Measurements from ENCODE around the gene TCF23.
"Not testable (repeated sequence)": the region's sequence is repeated elsewhere in the genome, so short reads cannot be mapped to it uniquely, and the experiment has no call there.

Gene TCF23

DNA sequence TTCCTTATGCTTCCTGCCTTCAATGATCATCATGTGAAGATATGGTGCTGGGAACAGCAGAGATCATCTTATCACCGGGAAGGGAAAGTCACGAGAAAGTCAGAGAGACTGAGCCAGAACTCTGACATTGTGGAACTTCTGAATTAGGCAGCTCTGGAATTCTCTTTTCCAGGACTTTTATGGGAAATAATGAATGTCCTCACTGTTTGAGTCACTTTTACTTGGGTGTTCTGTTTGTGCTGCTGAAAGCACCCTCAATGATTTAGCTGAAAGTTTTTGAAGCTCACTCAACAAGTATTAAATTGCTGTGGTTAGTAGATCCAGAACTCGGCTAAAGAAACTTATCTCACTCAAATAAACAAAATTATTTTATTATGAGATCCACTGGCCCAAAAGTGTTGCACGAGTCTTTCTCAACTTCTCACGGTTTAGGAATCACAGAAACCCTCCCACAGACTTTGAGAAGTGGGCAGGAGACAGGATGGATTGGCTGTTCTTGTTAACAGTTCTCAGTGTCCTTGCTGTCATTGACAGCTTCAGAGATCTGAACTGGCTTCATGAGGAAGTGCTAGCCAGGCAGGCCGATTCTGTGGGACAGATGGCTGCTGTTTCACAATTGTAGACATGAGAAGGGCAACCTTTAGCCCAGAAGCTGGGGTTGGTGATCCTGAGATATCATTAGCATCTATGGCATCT lies 36.7 kb downstream of the TCF23 start:
- in situ Hi-C loops (cut with HindIII; ENCODE audit: low pct_ligation_motif_present, low sequenced_read_pairs): no loop called here
- TF ChIP-seq, protein P1, sequence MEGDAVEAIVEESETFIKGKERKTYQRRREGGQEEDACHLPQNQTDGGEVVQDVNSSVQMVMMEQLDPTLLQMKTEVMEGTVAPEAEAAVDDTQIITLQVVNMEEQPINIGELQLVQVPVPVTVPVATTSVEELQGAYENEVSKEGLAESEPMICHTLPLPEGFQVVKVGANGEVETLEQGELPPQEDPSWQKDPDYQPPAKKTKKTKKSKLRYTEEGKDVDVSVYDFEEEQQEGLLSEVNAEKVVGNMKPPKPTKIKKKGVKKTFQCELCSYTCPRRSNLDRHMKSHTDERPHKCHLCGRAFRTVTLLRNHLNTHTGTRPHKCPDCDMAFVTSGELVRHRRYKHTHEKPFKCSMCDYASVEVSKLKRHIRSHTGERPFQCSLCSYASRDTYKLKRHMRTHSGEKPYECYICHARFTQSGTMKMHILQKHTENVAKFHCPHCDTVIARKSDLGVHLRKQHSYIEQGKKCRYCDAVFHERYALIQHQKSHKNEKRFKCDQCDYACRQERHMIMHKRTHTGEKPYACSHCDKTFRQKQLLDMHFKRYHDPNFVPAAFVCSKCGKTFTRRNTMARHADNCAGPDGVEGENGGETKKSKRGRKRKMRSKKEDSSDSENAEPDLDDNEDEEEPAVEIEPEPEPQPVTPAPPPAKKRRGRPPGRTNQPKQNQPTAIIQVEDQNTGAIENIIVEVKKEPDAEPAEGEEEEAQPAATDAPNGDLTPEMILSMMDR (IDR thresholded peaks at IDR 0.05; ENCODE audit: low read depth, low read length, missing control alignments): no peak
- no peaks in the 10 kb centered on the region for H3K36me3 ChIP-seq (replicated peaks)
- no peaks in the 10 kb centered on the region for H3K27me3 ChIP-seq (replicated peaks)
- DNase-seq: no peak
- H3K27ac ChIP-seq: no peak overlapping the region
- no peak overlapping the region for H3K4me3 ChIP-seq (ENCODE audit: low read depth, low read length)

DNA sequence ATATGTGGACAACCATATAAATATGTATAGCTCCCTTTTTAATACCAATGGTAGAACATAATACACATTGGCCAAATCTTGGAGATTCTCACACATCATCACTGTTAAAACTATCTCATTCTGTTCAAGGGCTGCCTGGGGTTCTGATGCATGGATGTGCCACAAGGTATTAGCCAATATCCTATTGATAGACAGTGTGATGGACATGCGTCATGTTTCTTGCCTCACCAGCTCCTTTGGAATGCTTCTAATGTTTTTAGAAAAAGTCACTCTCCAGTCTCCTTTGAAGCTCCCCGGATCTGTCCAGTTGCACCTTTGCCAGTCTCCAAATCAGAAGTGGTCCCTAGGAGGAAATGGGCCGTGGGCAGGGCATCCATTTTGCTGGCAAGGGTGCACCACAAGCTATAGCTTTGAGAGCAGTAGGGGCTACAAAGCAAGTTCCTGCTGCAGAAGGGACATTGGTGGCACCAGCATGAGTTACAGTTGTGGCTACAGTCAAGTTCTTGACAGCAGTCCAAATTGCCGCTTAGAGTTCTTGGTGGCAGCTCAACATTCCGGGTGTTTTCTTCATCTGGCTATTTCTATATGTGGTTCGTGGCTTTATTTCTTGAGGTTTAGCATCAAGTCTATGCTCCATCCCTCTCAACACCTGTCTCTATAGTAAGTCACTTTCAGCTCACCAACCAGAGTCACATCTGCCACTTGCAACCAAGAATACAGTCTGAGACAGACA lies 38.0 kb downstream of the TCF23 start:
- Histone ChIP-seq H3K36me3 (replicated peaks) (no peaks in the 10 kb centered on the region), H3K4me3 (ENCODE audit: low read depth, low read length) (no peak overlapping the region), H3K27ac (no peak overlapping the region), H3K27me3 (replicated peaks) (no peaks in the 10 kb centered on the region)
- in situ Hi-C loops (cut with HindIII; ENCODE audit: low pct_ligation_motif_present, low sequenced_read_pairs): no loop called here
- TF ChIP-seq, protein P1 (IDR thresholded peaks at IDR 0.05; ENCODE audit: low read depth, low read length, missing control alignments): no peak
- no peak for DNase-seq

DNA sequence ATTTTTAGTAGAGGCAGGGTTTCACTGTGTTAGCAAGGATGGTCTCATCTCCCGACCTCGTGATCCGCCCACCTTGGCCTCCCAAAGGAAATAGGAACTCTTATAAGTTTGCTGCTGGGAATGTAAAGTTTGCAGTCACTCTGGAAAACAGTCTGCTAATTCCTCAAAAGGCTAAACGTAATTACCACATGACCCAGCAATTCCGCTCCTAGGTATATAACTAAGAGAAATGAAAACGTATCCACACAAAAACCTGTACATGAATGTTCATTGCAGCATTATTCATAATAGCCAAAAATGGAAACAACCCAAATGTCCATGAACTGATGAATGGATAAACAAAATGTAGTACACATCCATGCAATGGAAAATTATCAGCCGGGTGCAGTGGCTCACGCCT lies 41.2 kb downstream of the TCF23 start:
- no peak for DNase-seq
- in situ Hi-C loops (cut with HindIII; ENCODE audit: low pct_ligation_motif_present, low sequenced_read_pairs): no loop called here

DNA sequence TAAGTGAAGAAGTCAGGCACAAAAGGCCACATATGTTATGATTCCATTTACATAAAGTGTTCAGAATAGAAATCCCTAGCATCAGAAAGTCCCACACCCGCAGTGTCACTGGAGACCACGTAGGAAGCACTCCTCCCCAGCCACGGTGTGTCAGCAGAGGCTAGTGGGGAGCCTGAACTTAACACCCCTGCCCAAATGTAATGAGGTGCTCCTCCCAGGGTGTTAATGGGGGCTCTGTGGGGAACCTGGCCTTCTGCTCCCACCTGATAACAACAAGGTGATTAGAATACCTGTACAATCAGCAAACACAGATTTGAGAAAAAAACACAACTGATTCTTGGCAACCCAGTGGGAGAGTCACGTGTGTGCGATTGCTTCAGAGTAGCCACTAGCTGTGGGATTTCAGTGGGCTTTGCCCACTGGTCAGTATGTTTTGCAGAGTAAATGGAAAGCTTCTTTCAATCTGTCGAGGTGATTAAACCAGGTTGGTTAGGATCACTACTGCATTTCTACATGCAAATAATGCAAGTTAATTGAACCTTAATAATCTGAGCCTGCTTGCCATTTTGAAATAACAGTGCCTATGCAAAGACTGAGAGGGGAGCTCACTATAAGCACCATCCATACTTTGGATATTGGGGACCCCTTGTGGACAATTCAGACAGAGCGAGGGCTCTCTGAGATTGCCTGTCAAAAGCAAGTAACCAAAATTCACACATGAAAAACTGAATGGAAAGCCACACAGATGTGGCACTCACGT lies 42.4 kb downstream of the TCF23 start:
- Histone ChIP-seq H3K27me3 (replicated peaks) (no peaks in the 10 kb centered on the region), H3K36me3 (replicated peaks) (no peaks in the 10 kb centered on the region), H3K27ac (no peak overlapping the region), H3K4me3 (ENCODE audit: low read depth, low read length) (no peak overlapping the region)
- TF ChIP-seq, protein P1 (IDR thresholded peaks at IDR 0.05; ENCODE audit: low read depth, low read length, missing control alignments): peak; percentile 83
- in situ Hi-C loops (cut with HindIII; ENCODE audit: low pct_ligation_motif_present, low sequenced_read_pairs): no loop called here
- peak; percentile 76 for DNase-seq

More for the DNA sequence above, 41.2 kb downstream of the TCF23 start:
- no peak overlapping the region for H3K4me3 ChIP-seq (ENCODE audit: low read depth, low read length)
- no peak overlapping the region for H3K27ac ChIP-seq
- TF ChIP-seq, protein P1 (IDR thresholded peaks at IDR 0.05; ENCODE audit: low read depth, low read length, missing control alignments): no peak
- no peaks in the 10 kb centered on the region for H3K36me3 ChIP-seq (replicated peaks)
- H3K27me3 ChIP-seq (replicated peaks): no peaks in the 10 kb centered on the region

DNA sequence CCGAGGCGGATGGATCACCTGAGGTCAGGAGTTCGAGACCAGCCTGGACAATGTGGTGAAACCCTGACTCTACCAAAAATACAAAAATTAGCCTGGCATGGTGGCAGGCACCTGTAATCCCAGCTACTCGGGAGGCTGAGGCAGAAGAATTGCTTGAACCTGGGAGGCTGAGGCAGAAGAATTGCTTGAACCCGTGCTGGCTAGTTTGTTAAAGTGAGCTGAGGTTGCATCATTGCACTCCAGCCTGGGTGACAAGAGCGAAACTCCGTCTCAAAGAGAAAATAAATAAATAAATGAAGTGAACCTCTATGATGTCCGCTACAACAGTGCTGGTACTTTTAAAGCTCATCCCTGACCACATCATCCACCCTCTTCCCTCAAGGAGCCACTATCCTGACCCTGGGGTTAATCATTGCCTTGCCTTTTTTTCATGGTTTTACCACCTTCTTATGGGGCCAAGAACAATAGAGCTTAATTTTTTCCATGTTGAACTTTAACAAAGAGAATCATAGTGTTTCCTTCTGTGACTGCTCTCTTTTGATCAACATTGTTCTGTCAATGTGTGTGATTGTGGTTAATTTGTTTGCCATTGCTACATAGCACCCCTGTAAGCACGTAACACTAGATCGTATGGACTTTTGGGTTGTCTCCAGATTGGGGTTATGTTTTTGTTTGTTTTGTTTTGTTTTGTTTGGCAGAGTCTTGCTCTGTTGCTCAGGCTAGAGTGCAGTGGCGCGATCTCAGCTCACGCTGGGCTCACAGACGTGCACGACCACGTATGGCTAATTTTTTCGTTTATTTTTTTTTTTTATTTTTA lies 45.9 kb downstream of the TCF23 start:
- in situ Hi-C loops (cut with HindIII; ENCODE audit: low pct_ligation_motif_present, low sequenced_read_pairs): no loop called here
- no peak for DNase-seq
- Histone ChIP-seq H3K36me3 (replicated peaks) (no peaks in the 10 kb centered on the region), H3K27ac (no peak overlapping the region), H3K27me3 (replicated peaks) (no peaks in the 10 kb centered on the region), H3K4me3 (ENCODE audit: low read depth, low read length) (no peak overlapping the region)
- TF ChIP-seq, protein P1 (IDR thresholded peaks at IDR 0.05; ENCODE audit: low read depth, low read length, missing control alignments): no peak

DNA sequence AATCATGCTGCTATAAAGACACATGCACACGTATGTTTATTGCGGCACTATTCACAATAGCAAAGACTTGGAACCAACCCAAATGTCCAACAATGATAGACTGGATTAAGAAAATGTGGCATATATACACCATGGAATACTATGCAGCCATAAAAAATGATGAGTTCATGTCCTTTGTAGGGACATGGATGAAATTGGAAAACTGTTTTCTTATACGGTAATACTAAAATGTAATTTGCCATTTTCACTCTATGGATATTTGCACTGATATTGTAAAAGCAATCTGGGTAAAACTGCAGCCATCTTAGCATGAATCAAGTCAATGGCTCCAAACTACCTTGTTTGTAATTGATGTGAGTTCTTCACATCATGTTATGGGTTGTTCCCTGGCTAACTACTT lies 47.0 kb downstream of the TCF23 start:
- H3K27ac ChIP-seq; H3K27me3 ChIP-seq (replicated peaks); H3K4me3 ChIP-seq (ENCODE audit: low read depth, low read length); H3K36me3 ChIP-seq (replicated peaks); DNase-seq; in situ Hi-C loops (cut with HindIII; ENCODE audit: low pct_ligation_motif_present, low sequenced_read_pairs): not testable (repeated sequence)

DNA sequence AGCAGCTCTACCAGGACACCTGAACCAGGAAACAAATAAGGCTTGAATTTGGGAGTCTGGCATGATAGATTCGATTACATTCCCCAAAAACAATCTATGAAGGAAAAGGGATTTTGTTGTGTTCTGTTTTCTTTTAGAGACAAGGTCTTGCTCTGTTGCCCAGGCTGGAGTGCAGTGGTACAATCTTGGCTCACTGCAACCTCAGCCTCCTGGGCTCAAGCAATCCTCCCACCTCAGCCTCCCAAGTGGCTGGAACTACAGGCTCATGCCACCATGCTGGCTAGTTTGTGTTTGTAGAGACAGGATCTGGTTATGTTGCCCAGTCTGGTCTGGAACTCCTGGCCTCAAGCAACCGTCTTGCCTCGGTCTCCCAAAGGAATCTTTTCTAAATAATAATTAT lies 49.3 kb downstream of the TCF23 start:
- H3K4me3 ChIP-seq (ENCODE audit: low read depth, low read length); in situ Hi-C loops (cut with HindIII; ENCODE audit: low pct_ligation_motif_present, low sequenced_read_pairs); H3K27me3 ChIP-seq (replicated peaks); H3K27ac ChIP-seq; DNase-seq: not testable (repeated sequence)
- peaks cover 12% of the 10 kb centered on the region for H3K36me3 ChIP-seq (replicated peaks)

Data from brain microvascular endothelial cell (primary cell).